ENCODE results near the gene RCAN1. TPM values are rescaled to one million over a fixed set of nuclear protein-coding genes. Genes with fewer than 3 reads are reported as not detected.
A peak's percentile ranks its signal among the peaks of the same experiment; 100 is the strongest.

RCAN1 gene
- total and polyA plus RNA-seq, 2 of the 13 experiments (the other 11 are each of a cell fraction or from before 2014, with no cell fraction given): 9.4 to 34.1 TPM

- TF ChIP-seq AFF4 (CRISPR knock-in tag; IDR thresholded peaks at IDR 0.05): no peak
- no peak for TF ChIP-seq THYN1 (CRISPR knock-in tag; IDR thresholded peaks at IDR 0.05; ENCODE audit: borderline replicate concordance, low read depth)
- TF ChIP-seq ZNF709 (CRISPR knock-in tag; IDR thresholded peaks at IDR 0.05): no peak
- no peak for TF ChIP-seq KIAA2018 (CRISPR knock-in tag; IDR thresholded peaks at IDR 0.05; ENCODE audit: borderline replicate concordance)
- no peak for TF ChIP-seq ZIK1 (CRISPR knock-in tag; IDR thresholded peaks at IDR 0.05; ENCODE audit: borderline replicate concordance, low read depth)
- 0 out of 2 replicates have a peak, but pooled peaks have one; percentile 24 for TF ChIP-seq ELF3 (CRISPR knock-in tag; IDR thresholded peaks at IDR 0.05)
- TF ChIP-seq POGZ (CRISPR knock-in tag; IDR thresholded peaks at IDR 0.05): no peak
- TF ChIP-seq BCL6 (CRISPR knock-in tag; IDR thresholded peaks at IDR 0.05): no peak; the same call in 1 of the 2 replicates
- no peak for TF ChIP-seq NRL (CRISPR knock-in tag; IDR thresholded peaks at IDR 0.05; ENCODE audit: borderline replicate concordance)
- TF ChIP-seq TCF7 (IDR thresholded peaks at IDR 0.05; ENCODE audit: low read depth): no peak
- no peak for TF ChIP-seq AHDC1 (CRISPR knock-in tag; IDR thresholded peaks at IDR 0.05; ENCODE audit: borderline replicate concordance)
- TF ChIP-seq ZNF850 (CRISPR knock-in tag; conservative IDR thresholded peaks at IDR 0.05): no peak
Observed at GRCh38 chr21:34544032-34544496, 70.8 kb downstream of the RCAN1 start (continued).

Measured in HepG2 (cell line).